H1 (cell line): ENCODE data around the gene OBI1. TPM values are rescaled to one million over a fixed set of nuclear protein-coding genes. Genes with fewer than 3 reads are reported as not detected.

Experiments
- SIN3A ChIP-seq, 2 experiments: IDR thresholded peaks in 1 of 2; conservative IDR thresholded peaks in 1 of 2; 2 replicates each; pipeline ENCODE4 v1.6.1; 2011 to 2012; ENCODE audit warnings: low read length in 2 of 2, improper control_type of control experiment in 1 of 2, low read depth in 1 of 2, mild to moderate bottlenecking in 1 of 2
- SP4 ChIP-seq: IDR thresholded peaks from 2 replicates; pipeline ENCODE4 v1.6.1; 2012; ENCODE audit warnings: low read length, inconsistent platforms
- polyA plus RNA-seq, 7 experiments: library from polyadenylated mRNA; depleted of rRNA in 3 of 7; stranded (reverse) in 5 of 7; unstranded in 2 of 7; fragments of >200 nt in 5 of 7; fragments of 200-250 nt in 2 of 7; gene quantifications; 1 replicate in 5 of 7; 2 replicates in 1 of 7; 4 replicates in 1 of 7; pipeline versions ENCODE4 v1.2.1 to v1.2.3, GENCODE V29; 2011 to 2013; ENCODE audit warnings: missing spikeins in 2 of 7, mixed read lengths in 2 of 7
- total RNA-seq: library from RNA; stranded (reverse); fragmentation: NEBNext Ultra II Directional; extraction: Animal tissue kit (Norgen Biotek cat#: 25700); gene quantifications from 2 replicates; pipeline ENCODE4 v1.2.1, GENCODE V29; 2021

Gene OBI1
- total and polyA plus RNA-seq, 2 of the 8 experiments (the other 6 are each of a cell fraction or from before 2014, with no cell fraction given): 7.1 to 14.3 TPM

DNA sequence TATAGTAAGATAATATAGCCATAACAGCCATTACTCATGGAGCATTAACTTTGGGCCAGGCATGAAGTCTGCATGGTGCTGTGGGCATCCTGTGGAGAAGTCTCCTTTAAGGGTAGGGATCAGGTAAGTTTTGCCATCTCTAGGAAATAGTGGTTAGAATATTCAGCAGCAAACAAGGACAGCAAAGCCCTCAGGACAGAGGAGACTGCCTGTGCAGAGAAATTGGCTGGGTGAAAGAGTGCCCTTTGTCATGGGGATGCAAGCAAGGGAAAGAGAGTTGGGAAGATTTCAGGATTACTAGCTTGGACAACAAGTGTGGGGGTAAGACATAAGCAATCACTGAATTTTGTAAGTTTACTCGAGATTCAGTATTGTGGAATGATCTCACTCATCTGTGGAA lies 15.7 kb upstream of the OBI1 start (continued):
- TF ChIP-seq SP4: no peak
- TF ChIP-seq SIN3A (conservative IDR thresholded peaks at IDR 0.05 in 1 of 2, IDR thresholded peaks at IDR 0.05 in 1 of 2; ENCODE audit: low read depth in 1 of 2, low read length in 2 of 2): no peak
- TF ChIP-seq, all 59 proteins: peak for 0
